H9 (cell line): ENCODE data around the gene FHIT. TPM values are rescaled to one million over a fixed set of nuclear protein-coding genes. Genes with fewer than 3 reads are reported as not detected.

Experiments used
- DNase-seq: peaks from one replicate; pipeline ENCODE4 v3.0.0-alpha.2; 2017
- H2AFZ ChIP-seq: one replicate; pipeline ENCODE4 v1.6.1; 2013; ENCODE audit warnings: mild to moderate bottlenecking, low read length, control low read depth, moderate library complexity
- H2AK5ac ChIP-seq: 2 replicates; pipeline ENCODE4 v1.6.1; 2013; ENCODE audit warnings: low read length, control low read depth, mixed read lengths; ENCODE audit not compliant: insufficient read length
- H2BK120ac ChIP-seq: one replicate; pipeline ENCODE4 v1.6.1; 2013; ENCODE audit warnings: low read depth, mild to moderate bottlenecking, low read length, control low read depth, inconsistent platforms; ENCODE audit not compliant: poor library complexity, severe bottlenecking
- H2BK12ac ChIP-seq: 2 replicates; pipeline ENCODE4 v1.6.1; 2013; ENCODE audit warnings: low read length, control low read depth, mixed read lengths, low read depth; ENCODE audit not compliant: insufficient read length
- H2BK15ac ChIP-seq: 2 replicates; pipeline ENCODE4 v1.6.1; 2013; ENCODE audit warnings: low read depth, low read length, control low read depth
- H2BK20ac ChIP-seq: one replicate; pipeline ENCODE4 v1.6.1; 2013; ENCODE audit warnings: low read depth, mild to moderate bottlenecking, low read length, control low read depth, inconsistent platforms; ENCODE audit not compliant: poor library complexity, severe bottlenecking
- H2BK5ac ChIP-seq: 2 replicates; pipeline ENCODE4 v1.6.1; 2013; ENCODE audit warnings: low read length, control low read depth, mixed read lengths; ENCODE audit not compliant: insufficient read length
- H3K14ac ChIP-seq: 2 replicates; pipeline ENCODE4 v1.6.1; 2013; ENCODE audit warnings: low read length, control low read depth; ENCODE audit not compliant: insufficient read depth
- H3K18ac ChIP-seq: 2 replicates; pipeline ENCODE4 v1.6.1; 2013; ENCODE audit warnings: low read depth, mild to moderate bottlenecking, mixed read lengths, low read length, control low read depth; ENCODE audit not compliant: insufficient read length
- H3K23ac ChIP-seq: 2 replicates; pipeline ENCODE4 v1.6.1; 2013; ENCODE audit warnings: low read length, control low read depth, mixed read lengths, low read depth; ENCODE audit not compliant: insufficient read length
- H3K23me2 ChIP-seq: 2 replicates; pipeline ENCODE4 v1.6.1; 2013; ENCODE audit warnings: low read depth, mild to moderate bottlenecking, mixed read lengths, low read length, control low read depth; ENCODE audit not compliant: insufficient read length, poor library complexity, severe bottlenecking
- H3K27ac ChIP-seq: 2 replicates; pipeline ENCODE4 v1.5.1; 2013; ENCODE audit warnings: low read length, control low read depth, mixed read lengths, low read depth; ENCODE audit not compliant: insufficient read length
- H3K27me3 ChIP-seq: 2 replicates; pipeline ENCODE4 v1.6.1; 2013; ENCODE audit warnings: low read length, control low read depth, inconsistent platforms; ENCODE audit not compliant: insufficient read depth
- H3K4ac ChIP-seq: 2 replicates; pipeline ENCODE4 v1.6.1; 2013; ENCODE audit warnings: low read depth, mild to moderate bottlenecking, control low read depth, inconsistent platforms, low read length, moderate library complexity
- H3K4me1 ChIP-seq: 2 replicates; pipeline ENCODE4 v1.6.1; 2013; ENCODE audit warnings: low read length, control low read depth, inconsistent platforms; ENCODE audit not compliant: insufficient read depth
- H3K4me2 ChIP-seq: 2 replicates; pipeline ENCODE4 v1.6.1; 2013; ENCODE audit warnings: low read length, control low read depth, mixed read lengths; ENCODE audit not compliant: insufficient read length, insufficient read depth
- H3K56ac ChIP-seq: 2 replicates; pipeline ENCODE4 v1.6.1; 2013; ENCODE audit warnings: low read depth, mild to moderate bottlenecking, mixed read lengths, low read length, control low read depth; ENCODE audit not compliant: insufficient read length
- H3K79me1 ChIP-seq: 2 replicates; pipeline ENCODE4 v1.6.1; 2013; ENCODE audit warnings: low read depth, mild to moderate bottlenecking, moderate library complexity, low read length, control low read depth, inconsistent platforms; ENCODE audit not compliant: insufficient read depth, poor library complexity, severe bottlenecking
- H3K79me2 ChIP-seq: 2 replicates; pipeline ENCODE4 v1.6.1; 2013; ENCODE audit warnings: low read length, control low read depth, inconsistent platforms; ENCODE audit not compliant: insufficient read depth
- H3K9ac ChIP-seq: 2 replicates; pipeline ENCODE4 v1.6.1; 2013; ENCODE audit warnings: low read length, control low read depth, mixed read lengths; ENCODE audit not compliant: insufficient read length; ENCODE audit errors: extremely low read depth
- H3K9me3 ChIP-seq: one replicate; pipeline ENCODE4 v1.6.1; 2013; ENCODE audit warnings: low read depth, low read length, inconsistent platforms; ENCODE audit not compliant: control insufficient read depth
- H3T11ph ChIP-seq: one replicate; pipeline ENCODE4 v1.6.1; 2013; ENCODE audit warnings: mild to moderate bottlenecking, low read length, control low read depth, inconsistent platforms
- H4K20me1 ChIP-seq: one replicate; pipeline ENCODE4 v1.6.1; 2013; ENCODE audit not compliant: control insufficient read depth, insufficient read length, insufficient read depth
- H4K5ac ChIP-seq: 2 replicates; pipeline ENCODE4 v1.6.1; 2013; ENCODE audit warnings: low read depth, mild to moderate bottlenecking, mixed read lengths, low read length, control low read depth; ENCODE audit not compliant: insufficient read length
- H4K8ac ChIP-seq: replicated peaks from 2 replicates; pipeline ENCODE4 v1.6.1; 2013; ENCODE audit warnings: low read length, control low read depth, mixed read lengths, low read depth; ENCODE audit not compliant: insufficient read length
- H4K91ac ChIP-seq: 2 replicates; pipeline ENCODE4 v1.6.1; 2013; ENCODE audit warnings: low read depth, mild to moderate bottlenecking, moderate library complexity, mixed read lengths, low read length, control low read depth; ENCODE audit not compliant: insufficient read length
- H3K27ac Mint-ChIP-seq, 3 experiments: 2 replicates in 2 of 3; 3 replicates in 1 of 3; pipeline ENCODE4 v1.8.0; 2020 to 2021; ENCODE audit warnings: mixed read lengths in 3 of 3, mild to moderate bottlenecking in 1 of 3, moderate library complexity in 1 of 3
- H3K27me3 Mint-ChIP-seq: 2 replicates; pipeline ENCODE4 v1.8.0; 2021; ENCODE audit warnings: low read depth, mild to moderate bottlenecking, moderate library complexity, mixed read lengths
- H3K36me3 Mint-ChIP-seq, 3 experiments: 2 replicates in 2 of 3; 3 replicates in 1 of 3; pipeline ENCODE4 v1.8.0; 2020 to 2021; ENCODE audit warnings: low read depth in 3 of 3, mixed read lengths in 3 of 3; ENCODE audit not compliant: insufficient read depth in 1 of 3
- H3K4me1 Mint-ChIP-seq, 2 experiments: 2 replicates each; pipeline ENCODE4 v1.8.0; 2020; ENCODE audit warnings: mixed read lengths in 2 of 2
- H3K4me3 Mint-ChIP-seq, 2 experiments: 2 replicates in 1 of 2; 3 replicates in 1 of 2; pipeline ENCODE4 v1.8.0; 2020 to 2021; ENCODE audit warnings: mild to moderate bottlenecking in 2 of 2, mixed read lengths in 2 of 2, moderate library complexity in 1 of 2
- H3K9me3 Mint-ChIP-seq, 2 experiments: 2 replicates in 1 of 2; 3 replicates in 1 of 2; pipeline ENCODE4 v1.8.0; 2020; ENCODE audit warnings: mild to moderate bottlenecking in 2 of 2, mixed read lengths in 2 of 2, moderate library complexity in 1 of 2
- CTCF ChIP-seq: fragments of 200-600 bp; sonication (generic); conservative IDR thresholded peaks from 3 replicates; pipeline ENCODE4 v1.8.0; 2021; ENCODE audit warnings: antibody characterized with exemption, mild to moderate bottlenecking
- WGBS: extraction: QIAGEN DNeasy Blood & Tissue Kit; methylation state at CpG from one replicate; pipeline ENCODE4 v1.1.7; 2013; ENCODE audit warnings: missing lambda C conversion rate, low lambda C conversion rate, mixed read lengths; ENCODE audit not compliant: insufficient read length; ENCODE audit errors: extremely low coverage; 5-methylcytosine and 5-hydroxymethylcytosine counted together
- total RNA-seq: library from RNA; stranded (reverse); gene quantifications from 2 replicates; pipeline ENCODE4 v1.2.1, GENCODE V29; 2021

FHIT gene
- total RNA-seq, 1 experiment from 2014 or later: 3.0 TPM

GRCh38 chr3:61178167-61178566 lies 73.1 kb downstream of the FHIT start:
- Mint-ChIP-seq H3K36me3 (peaks cover 0 to 2% (median 0%) of the 10 kb centered on the region in 3 experiments; a peak in 1 of 7 replicates), H3K27ac (no peak overlapping the region), H3K4me1 (peaks cover 7 to 9% of the 10 kb centered on the region in 2 experiments), H3K4me3 (no peak overlapping the region), H3K27me3 (no peaks in the 10 kb centered on the region), H3K9me3 (peaks cover 0 to 3% of the 10 kb centered on the region in 2 experiments; a peak in 2 of 5 replicates)
- DNase-seq: no peak
- H3T11ph ChIP-seq: no peak overlapping the region
- no peak overlapping the region for H3K4ac ChIP-seq
- H3K4me2 ChIP-seq: no peak overlapping the region
- H3K27ac ChIP-seq: no peak overlapping the region
- H2BK5ac ChIP-seq: no peak overlapping the region
- no peak for TF ChIP-seq CTCF
- no peak overlapping the region for H3K23ac ChIP-seq
- H3K23me2 ChIP-seq: no peaks in the 10 kb centered on the region
- WGBS: no CpG with 5 or more reads among the region's 3 CpGs
- no peaks in the 10 kb centered on the region for H3K9me3 ChIP-seq
- H3K79me1 ChIP-seq: no peaks in the 10 kb centered on the region
- no peaks in the 10 kb centered on the region for H3K27me3 ChIP-seq
- no peaks in the 10 kb centered on the region for H3K4me1 ChIP-seq
- no peak overlapping the region for H2AK5ac ChIP-seq
- H2AFZ ChIP-seq: no peak overlapping the region
- no peaks in the 10 kb centered on the region for H3K79me2 ChIP-seq
- no peak overlapping the region for H3K9ac ChIP-seq
- no peak overlapping the region for H2BK12ac ChIP-seq
- H4K5ac ChIP-seq: no peak overlapping the region
- H4K91ac ChIP-seq: no peak overlapping the region
- no peaks in the 10 kb centered on the region for H4K20me1 ChIP-seq
- no peak overlapping the region for H3K56ac ChIP-seq
- no peak overlapping the region for H2BK120ac ChIP-seq
- H4K8ac ChIP-seq: no peak overlapping the region
- H3K14ac ChIP-seq: no peak overlapping the region
- no peak overlapping the region for H3K18ac ChIP-seq
- H2BK15ac ChIP-seq: no peak overlapping the region
- H2BK20ac ChIP-seq: no peak overlapping the region
